GM12801 (cell line): ENCODE results near the gene G3BP2.

ENCODE experiments used
- TF ChIP-seq, protein P1 (sequence below): IDR thresholded peaks from one replicate; pipeline ENCODE4 v1.5.1; 2011; ENCODE audit warnings: control low read depth; ENCODE audit not compliant: insufficient read length; ENCODE audit errors: extremely low read depth

The G3BP2 gene

DNA sequence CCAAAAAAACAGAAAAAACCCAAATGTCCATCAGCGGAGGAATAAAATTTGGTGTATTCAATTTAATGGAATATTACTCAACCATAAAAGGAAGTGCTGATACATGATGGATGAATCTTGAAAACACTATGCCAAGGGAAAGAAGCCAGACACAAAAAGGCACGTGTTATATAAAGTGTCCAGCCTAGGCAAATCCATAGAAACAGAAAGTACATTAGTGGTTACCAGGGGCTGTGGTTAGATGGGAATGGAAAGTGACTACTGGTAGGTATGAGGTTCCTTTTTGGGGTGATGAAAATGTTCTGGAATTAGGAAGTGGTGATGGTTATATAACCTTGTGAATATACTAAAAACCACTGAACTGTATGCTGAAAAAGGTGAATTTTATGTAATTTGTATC lies 39.4 kb downstream of the G3BP2 start:
- TF ChIP-seq, protein P1, sequence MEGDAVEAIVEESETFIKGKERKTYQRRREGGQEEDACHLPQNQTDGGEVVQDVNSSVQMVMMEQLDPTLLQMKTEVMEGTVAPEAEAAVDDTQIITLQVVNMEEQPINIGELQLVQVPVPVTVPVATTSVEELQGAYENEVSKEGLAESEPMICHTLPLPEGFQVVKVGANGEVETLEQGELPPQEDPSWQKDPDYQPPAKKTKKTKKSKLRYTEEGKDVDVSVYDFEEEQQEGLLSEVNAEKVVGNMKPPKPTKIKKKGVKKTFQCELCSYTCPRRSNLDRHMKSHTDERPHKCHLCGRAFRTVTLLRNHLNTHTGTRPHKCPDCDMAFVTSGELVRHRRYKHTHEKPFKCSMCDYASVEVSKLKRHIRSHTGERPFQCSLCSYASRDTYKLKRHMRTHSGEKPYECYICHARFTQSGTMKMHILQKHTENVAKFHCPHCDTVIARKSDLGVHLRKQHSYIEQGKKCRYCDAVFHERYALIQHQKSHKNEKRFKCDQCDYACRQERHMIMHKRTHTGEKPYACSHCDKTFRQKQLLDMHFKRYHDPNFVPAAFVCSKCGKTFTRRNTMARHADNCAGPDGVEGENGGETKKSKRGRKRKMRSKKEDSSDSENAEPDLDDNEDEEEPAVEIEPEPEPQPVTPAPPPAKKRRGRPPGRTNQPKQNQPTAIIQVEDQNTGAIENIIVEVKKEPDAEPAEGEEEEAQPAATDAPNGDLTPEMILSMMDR = no peak

- TF ChIP-seq, protein P1 = no peak
Observed at GRCh38 chr4:75630937-75631329, 42.3 kb downstream of the G3BP2 start.

GRCh38 chr4:75630174-75630936 lies 42.9 kb downstream of the G3BP2 start, which contains the start of gene CDKL2:
Gene CDKL2, minus strand, starts transcription at chr4:75630528. Its CDS starts 4,540 bp downstream, at chr4:75625988.
- TF ChIP-seq, protein P1 = no peak

DNA sequence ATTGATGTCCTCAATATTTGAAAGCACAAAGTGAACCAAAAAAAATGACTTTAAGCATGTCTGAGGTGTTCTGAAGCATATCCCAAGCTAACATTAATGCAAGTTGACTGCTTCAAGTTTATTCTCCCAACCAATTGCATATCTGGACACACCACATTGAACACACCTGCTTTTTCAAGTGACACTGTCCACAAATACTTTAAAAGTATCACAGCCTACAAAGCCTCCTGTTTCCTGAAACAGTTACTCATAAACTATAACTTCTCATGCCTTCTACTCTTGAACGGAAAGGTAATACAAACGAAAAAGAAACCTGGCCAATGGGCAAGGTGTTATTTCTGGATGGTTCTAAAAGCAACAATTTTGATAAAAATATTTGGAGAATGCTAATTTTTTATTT lies 44.0 kb downstream of the G3BP2 start:
- TF ChIP-seq, protein P1 = no peak

- TF ChIP-seq, protein P1 = no peak
Observed at GRCh38 chr4:75623026-75623425, 50.2 kb downstream of the G3BP2 start.

DNA sequence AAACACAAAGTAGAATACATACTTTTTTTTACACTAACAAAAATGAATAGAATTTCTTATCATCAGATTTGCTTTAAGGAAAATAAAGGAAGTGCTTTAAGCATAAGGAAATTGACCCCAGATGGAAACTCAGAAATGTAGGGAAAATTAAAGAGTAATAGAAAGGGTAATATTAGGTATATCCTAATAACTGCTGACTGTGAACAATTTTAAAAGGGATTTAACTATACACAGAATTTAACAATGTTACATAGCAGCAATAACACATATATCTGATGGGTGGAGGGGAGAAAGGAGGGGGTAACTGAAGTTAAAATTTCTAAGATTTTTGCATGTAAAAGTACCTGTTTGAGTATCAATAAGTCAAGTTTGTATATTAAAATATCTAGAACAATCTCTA lies 51.5 kb downstream of the G3BP2 start:
- TF ChIP-seq, protein P1 = no peak

GRCh38 chr4:75612306-75612705 lies 60.9 kb downstream of the G3BP2 start:
- TF ChIP-seq, protein P1 = no peak
